GM23338 (cell line): Measurements from ENCODE around the gene DDX5. TPM values are rescaled to one million over a fixed set of nuclear protein-coding genes. Genes with fewer than 3 reads are reported as not detected.

Source experiments
- ATAC-seq: fragments of 200-7000 bp; cut with Tn5 transposase; 3 replicates; pipeline ENCODE4 v1.9.1; 2020
- DNase-seq: peaks from one replicate; pipeline ENCODE4 v3.0.0-alpha.2; 2015; ENCODE audit warnings: low spot score
- H2AFZ ChIP-seq: fragments of 200-600 bp; sonication (generic); 2 replicates; pipeline ENCODE4 v1.8.0; 2016; ENCODE audit warnings: antibody characterized with exemption, mild to moderate bottlenecking, moderate library complexity
- H3F3A ChIP-seq: fragments of 200-600 bp; sonication (generic); replicated peaks from 2 replicates; pipeline ENCODE4 v1.8.0; 2017; ENCODE audit warnings: antibody characterized with exemption, mixed run types, low read depth
- H3K27ac ChIP-seq: fragments of 200-600 bp; sonication (generic); 2 replicates; pipeline ENCODE4 v1.6.1; 2016; ENCODE audit warnings: low read depth
- H3K27me3 ChIP-seq: fragments of 200-600 bp; sonication (generic); 2 replicates; pipeline ENCODE4 v1.8.0; 2016; ENCODE audit warnings: mild to moderate bottlenecking, mixed run types, moderate library complexity; ENCODE audit not compliant: insufficient read depth
- H3K36me3 ChIP-seq: fragments of 200-600 bp; sonication (generic); 2 replicates; pipeline ENCODE4 v1.8.0; 2016; ENCODE audit warnings: mild to moderate bottlenecking; ENCODE audit not compliant: insufficient read depth
- H3K4me1 ChIP-seq: fragments of 200-600 bp; sonication (generic); 2 replicates; pipeline ENCODE4 v1.8.0; 2016; ENCODE audit warnings: mild to moderate bottlenecking, moderate library complexity; ENCODE audit not compliant: insufficient read depth
- H3K4me2 ChIP-seq: fragments of 200-600 bp; sonication (generic); 2 replicates; pipeline ENCODE4 v1.7.1; 2017; ENCODE audit warnings: mixed run types
- H3K4me3 ChIP-seq: fragments of 200-600 bp; sonication (generic); 2 replicates; pipeline ENCODE4 v1.6.1; 2016; ENCODE audit warnings: mixed run types
- H3K79me2 ChIP-seq: fragments of 200-600 bp; sonication (generic); replicated peaks from 2 replicates; pipeline ENCODE4 v1.8.0; 2017; ENCODE audit warnings: mild to moderate bottlenecking; ENCODE audit not compliant: insufficient read depth
- H3K9me2 ChIP-seq: fragments of 200-600 bp; sonication (generic); 2 replicates; pipeline ENCODE4 v1.8.0; 2017; ENCODE audit not compliant: insufficient read depth
- H4K20me1 ChIP-seq: fragments of 200-600 bp; sonication (generic); replicated peaks from 2 replicates; pipeline ENCODE4 v1.8.0; 2017; ENCODE audit warnings: mild to moderate bottlenecking; ENCODE audit not compliant: insufficient read depth
- H3K27ac Mint-ChIP-seq: 2 replicates; pipeline ENCODE4 v1.8.0; 2020; ENCODE audit warnings: inconsistent platforms, mild to moderate bottlenecking, moderate library complexity, mixed read lengths
- H3K27me3 Mint-ChIP-seq: 3 replicates; pipeline ENCODE4 v1.8.0; 2022; ENCODE audit warnings: low read depth, mild to moderate bottlenecking, moderate library complexity, mixed read lengths, inconsistent platforms; ENCODE audit not compliant: insufficient read depth, poor library complexity
- H3K36me3 Mint-ChIP-seq: 3 replicates; pipeline ENCODE4 v1.8.0; 2021; ENCODE audit warnings: low read depth, mild to moderate bottlenecking, inconsistent platforms, moderate library complexity, mixed read lengths
- H3K4me1 Mint-ChIP-seq: 3 replicates; pipeline ENCODE4 v1.8.0; 2020; ENCODE audit warnings: mild to moderate bottlenecking, inconsistent platforms, mixed read lengths
- H3K4me3 Mint-ChIP-seq: 3 replicates; pipeline ENCODE4 v1.8.0; 2021; ENCODE audit warnings: moderate library complexity, mild to moderate bottlenecking, inconsistent platforms, mixed read lengths
- H3K9me3 Mint-ChIP-seq: 3 replicates; pipeline ENCODE4 v1.8.0; 2020; ENCODE audit warnings: moderate library complexity, mild to moderate bottlenecking, inconsistent platforms, mixed read lengths
- CREB1 ChIP-seq: fragments of 250-450 bp; sonication (Bioruptor Pico); IDR thresholded peaks from 2 replicates; pipeline ENCODE4 v1.5.0; 2020; ENCODE audit warnings: low read depth, mild to moderate bottlenecking, moderate library complexity
- CTCF ChIP-seq, 2 experiments: fragments of 200-600 bp in 1 of 2; sonication (generic) in 1 of 2; conservative IDR thresholded peaks; 2 replicates each; pipeline versions ENCODE4 v1.5.1 to v1.6.1; 2016 to 2017; ENCODE audit warnings: antibody characterized with exemption in 2 of 2, low read depth in 2 of 2, mild to moderate bottlenecking in 2 of 2, moderate library complexity in 1 of 2
- ETS1 ChIP-seq: IDR thresholded peaks from 2 replicates; pipeline ENCODE4 v1.6.1; 2016; ENCODE audit warnings: antibody characterized with exemption
- EZH2 ChIP-seq: fragments of 200-600 bp; sonication (generic); IDR thresholded peaks from one replicate; pipeline ENCODE4 v1.8.0; 2017; ENCODE audit warnings: antibody characterized with exemption, mild to moderate bottlenecking, low read depth; ENCODE audit not compliant: unreplicated experiment
- EZH2phosphoT487 ChIP-seq: fragments of 200-600 bp; sonication (generic); IDR thresholded peaks from one replicate; pipeline ENCODE4 v1.8.1; 2018; ENCODE audit warnings: antibody characterized with exemption; ENCODE audit not compliant: unreplicated experiment
- JUNB ChIP-seq: IDR thresholded peaks from one replicate; pipeline ENCODE4 v1.6.1; 2016; ENCODE audit warnings: antibody characterized with exemption; ENCODE audit not compliant: unreplicated experiment
- NANOG ChIP-seq: IDR thresholded peaks from 2 replicates; pipeline ENCODE4 v1.6.1; 2016; ENCODE audit warnings: antibody characterized with exemption, borderline replicate concordance
- POLR2AphosphoS5 ChIP-seq: IDR thresholded peaks from 2 replicates; pipeline ENCODE4 v1.6.1; 2016; ENCODE audit warnings: antibody characterized with exemption, low read depth
- REST ChIP-seq: IDR thresholded peaks from one replicate; pipeline ENCODE4 v1.6.1; 2018; ENCODE audit warnings: antibody characterized with exemption; ENCODE audit not compliant: unreplicated experiment
- STAT1 ChIP-seq: IDR thresholded peaks from one replicate; pipeline ENCODE4 v1.6.1; 2016; ENCODE audit warnings: antibody characterized with exemption; ENCODE audit not compliant: unreplicated experiment
- ZNF114 ChIP-seq: fragments of 250-450 bp; sonication (Bioruptor Pico); IDR thresholded peaks from 2 replicates; pipeline ENCODE4 v1.5.0; 2020; ENCODE audit warnings: mild to moderate bottlenecking, moderate library complexity
- ZNF331 ChIP-seq: fragments of 250-450 bp; sonication (Bioruptor Pico); IDR thresholded peaks from 2 replicates; pipeline ENCODE4 v1.5.0; 2020; ENCODE audit warnings: low read depth, mild to moderate bottlenecking, moderate library complexity
- long read RNA-seq: library from polyadenylated mRNA; unstranded; transcript quantifications from one replicate; pipeline ENCODE4 v2.0.0, GENCODE V29; 2020; ENCODE audit not compliant: unreplicated experiment
- polyA plus RNA-seq: library from polyadenylated mRNA; unstranded; fragments of >200 nt; fragmentation: Nextera tagmentation; extraction: Ambion mirVana; gene quantifications from 2 replicates; pipeline ENCODE4 v1.2.1, GENCODE V29; 2016
- total RNA-seq: library from RNA; depleted of rRNA; stranded (reverse); fragments of >200 nt; shearing (Covaris generic); gene quantifications from 2 replicates; pipeline ENCODE4 v1.2.3, GENCODE V29; 2014; rRNA removed

DDX5 gene
- total RNA-seq (399 and 400 TPM in 2 replicates), polyA plus RNA-seq (367 and 447 TPM in 2 replicates)
- long read RNA-seq, transcript DDX5-215 (12 exons, 3,558 nt): minor isoform, 29 of 590 reads
- long read RNA-seq, transcript DDX5-201 (13 exons, 2,554 nt): major isoform, 451 of 590 reads
- long read RNA-seq, partial matches to known transcripts: 62 of 590 reads
- long read RNA-seq, other reads (novel, unspliced or antisense): 46 of 590 reads

GRCh38 chr17:64506201-64506575, at the start of gene DDX5:
DDX5 (minus strand) TSS chr17:64506289; CDS start chr17:64506119, 170 bp downstream.
- Histone ChIP-seq H3K27me3 (no peaks in the 10 kb centered on the region), H3F3A (peaks cover 31% of the 10 kb centered on the region), H3K4me3 (peak within 1 kb of the TSS; percentile 100), H3K79me2 (peaks cover 93% of the 10 kb centered on the region), H3K4me1 (peaks cover 16% of the 10 kb centered on the region), H4K20me1 (peaks cover 51% of the 10 kb centered on the region), H3K36me3 (peaks cover 52% of the 10 kb centered on the region), H3K4me2 (peak within 1 kb of the TSS; percentile 91), H2AFZ (no peak within 1 kb of the TSS), H3K27ac (peak within 1 kb of the TSS; percentile 99), H3K9me2 (no peaks in the 10 kb centered on the region)
- Mint-ChIP-seq H3K36me3 (peaks cover 86% of the 10 kb centered on the region), H3K9me3 (peaks cover 4% of the 10 kb centered on the region; the same call in 1 of the 3 replicates), H3K27ac (peak within 1 kb of the TSS; percentile 100), H3K4me3 (peak within 1 kb of the TSS; percentile 99), H3K4me1 (peaks cover 55% of the 10 kb centered on the region), H3K27me3 (peaks cover 24% of the 10 kb centered on the region)
- peak; percentile 72 for TF ChIP-seq CREB1 (CRISPR knock-in tag)
- TF ChIP-seq EZH2phosphoT487: no peak
- TF ChIP-seq POLR2AphosphoS5: peak; percentile 92
- TF ChIP-seq ZNF331 (CRISPR knock-in tag): no peak
- TF ChIP-seq JUNB: no peak
- TF ChIP-seq CTCF (conservative IDR thresholded peaks at IDR 0.05; ENCODE audit: low read depth in 2 of 2): no peak
- TF ChIP-seq STAT1: no peak
- TF ChIP-seq EZH2: no peak
- TF ChIP-seq ZNF114 (CRISPR knock-in tag): no peak
- no peak for TF ChIP-seq NANOG
- no peak for TF ChIP-seq ETS1
- TF ChIP-seq REST: no peak
- DNase-seq (peak; percentile 98), ATAC-seq (peak; percentile 67)
